NCI-H2196 treated with DMSO at 0.1 percent for 48 hours (cell line): ENCODE data around the gene ANKRD27.
"Not testable (repeated sequence)": the region's sequence is repeated elsewhere in the genome, so short reads cannot be mapped to it uniquely, and the experiment has no call there.

Experiments
- DNase-seq: peaks from one replicate; lab custom pipeline; 2025; ENCODE audit not compliant: unreplicated experiment; lab: John Stamatoyannopoulos, UW

The ANKRD27 gene

DNA sequence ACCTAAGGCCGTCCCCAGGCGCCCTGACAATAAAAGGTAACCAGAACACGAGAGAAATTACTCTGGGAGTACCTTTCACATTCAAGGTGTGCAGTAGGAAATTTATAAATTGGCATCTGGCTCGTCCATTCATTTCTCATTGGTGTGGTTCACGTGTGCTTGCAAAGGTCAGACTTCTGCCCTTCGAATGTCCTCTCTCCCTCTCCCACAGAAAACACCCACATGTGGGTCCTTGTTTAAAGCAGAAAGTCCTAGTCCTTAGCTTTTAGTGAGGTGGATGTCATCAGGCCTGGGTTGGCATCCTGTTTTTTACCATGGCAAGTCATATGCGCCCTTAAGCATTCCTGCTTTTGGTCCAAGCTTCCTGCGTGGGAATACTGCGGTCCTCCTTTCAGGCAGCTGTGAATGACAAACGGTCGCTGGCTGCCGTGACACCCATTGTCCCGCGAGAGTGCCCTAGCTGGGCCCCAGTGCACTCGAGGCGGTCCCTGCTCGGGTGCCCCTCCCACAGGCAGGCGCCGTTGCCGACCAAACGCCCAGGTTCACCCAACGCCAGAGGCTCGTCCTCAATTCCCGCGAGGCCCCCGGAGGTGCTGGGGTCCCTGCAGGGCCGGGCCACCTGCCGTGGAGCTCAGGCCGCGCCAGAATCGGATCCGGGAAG lies 16.4 kb upstream of the ANKRD27 start, which contains the start of gene NUDT19:
TSS of gene NUDT19 (plus strand) at position 531 of the 661 bp plus-strand sequence. CDS start 140 bp downstream, outside the sequence.
- DNase-seq, result peak; percentile 53

DNA sequence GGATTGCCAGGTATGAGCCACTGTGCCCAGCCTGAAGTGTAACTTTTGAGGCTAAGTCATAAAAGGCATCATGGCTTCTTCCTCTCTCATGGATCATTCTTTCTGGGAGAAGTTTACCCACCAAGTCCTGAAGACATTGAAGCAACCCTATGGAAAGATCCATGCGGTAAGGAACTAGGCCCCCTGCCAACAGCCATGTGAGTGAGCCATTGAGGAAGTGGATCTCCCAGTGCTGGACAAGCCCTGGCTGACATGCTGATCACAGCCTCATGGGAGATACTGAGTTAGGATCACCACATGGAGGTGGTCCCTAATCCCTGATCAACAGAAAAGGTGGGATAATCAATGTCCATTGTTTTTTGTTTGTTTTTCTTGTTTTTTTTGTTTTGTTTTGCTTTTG lies 13.3 kb upstream of the ANKRD27 start:
- no peak for DNase-seq

DNA sequence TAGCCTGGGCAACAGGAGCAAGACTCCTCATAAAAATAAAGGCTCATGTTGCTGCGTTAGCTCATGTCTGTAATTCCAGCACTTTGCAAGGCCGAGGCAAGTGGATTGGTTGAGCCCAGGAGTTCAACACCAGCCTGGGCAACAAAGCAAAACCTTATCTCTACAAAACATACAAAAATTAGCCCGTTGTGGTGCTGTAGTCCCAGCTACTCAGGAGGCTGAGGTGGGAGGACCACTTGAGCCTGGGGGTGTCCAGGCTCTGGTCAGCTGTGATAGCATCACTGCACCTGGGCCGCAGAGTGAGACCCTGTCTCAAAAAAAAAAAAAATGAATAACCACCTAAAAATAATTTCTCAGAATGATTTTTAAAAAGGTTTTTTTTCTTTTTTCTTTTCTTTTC lies 12.7 kb upstream of the ANKRD27 start:
- DNase-seq, result no peak

DNA sequence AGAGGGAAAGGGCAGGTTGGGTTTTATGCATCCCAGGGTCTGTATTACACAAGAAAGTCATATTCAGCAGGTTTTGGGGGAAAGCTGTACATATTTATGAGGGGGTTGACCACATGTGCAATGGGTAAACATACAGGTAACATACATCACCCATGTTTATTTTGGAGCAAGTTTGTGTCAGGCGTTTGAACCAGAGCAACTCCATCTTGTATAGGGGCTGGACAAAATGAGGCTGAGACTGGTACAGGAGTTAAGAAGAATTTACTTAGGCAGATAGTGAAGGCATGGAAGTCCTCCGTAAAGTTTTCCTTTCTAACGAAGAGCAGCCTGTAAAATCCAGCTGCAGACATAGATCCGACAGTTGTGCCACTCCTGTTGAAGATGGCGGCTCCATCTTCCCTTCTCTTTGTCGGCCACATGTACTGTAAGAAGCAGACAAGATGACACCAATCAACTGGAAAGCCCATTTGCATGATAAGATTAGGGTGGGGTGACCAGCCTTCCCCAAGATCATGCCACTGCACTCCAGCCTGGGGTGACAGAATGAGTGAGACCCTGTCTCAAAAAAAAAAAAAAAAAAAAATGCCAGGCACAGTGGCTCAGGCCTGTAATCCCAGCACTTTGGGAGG lies 12.0 kb upstream of the ANKRD27 start:
- no peak for DNase-seq

DNA sequence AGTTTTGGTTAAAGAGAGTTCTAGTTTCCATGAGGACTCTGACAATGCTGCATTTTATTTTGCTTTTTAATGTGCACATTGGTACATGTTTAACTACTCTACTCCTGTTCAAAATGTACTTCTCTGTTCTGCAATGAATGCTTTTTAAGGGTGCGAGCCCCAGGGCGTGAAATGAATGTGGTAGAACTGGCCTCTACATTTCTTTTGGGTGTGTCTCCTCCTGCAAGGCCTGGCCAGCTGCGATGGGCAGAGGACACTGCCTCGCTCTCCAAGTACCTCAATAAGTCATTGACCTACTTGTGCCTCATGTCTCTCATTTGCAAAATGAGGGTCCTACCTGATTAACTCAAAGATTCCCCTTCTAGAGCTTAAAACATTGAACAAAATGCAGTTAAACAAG lies 7.3 kb upstream of the ANKRD27 start:
- DNase-seq, result no peak

DNA sequence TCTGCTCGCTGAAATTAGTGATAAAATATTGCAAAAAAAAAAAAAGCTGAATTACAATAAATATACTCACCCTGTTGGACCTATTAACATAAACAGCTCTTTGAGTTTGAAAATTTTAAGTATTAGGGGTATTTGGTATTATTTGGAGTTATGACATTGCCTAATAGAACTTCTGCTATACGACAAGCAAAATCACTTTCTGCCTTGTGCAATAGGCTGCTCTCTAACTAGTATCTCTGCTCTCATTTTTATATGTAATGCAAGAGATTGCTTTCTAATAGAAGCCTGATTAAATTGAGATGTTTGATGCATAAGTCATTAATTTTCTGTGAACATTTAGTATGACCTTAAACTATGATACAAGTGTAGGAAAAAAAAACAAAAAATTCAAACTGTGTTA lies 6.0 kb upstream of the ANKRD27 start:
- DNase-seq, result no peak

DNA sequence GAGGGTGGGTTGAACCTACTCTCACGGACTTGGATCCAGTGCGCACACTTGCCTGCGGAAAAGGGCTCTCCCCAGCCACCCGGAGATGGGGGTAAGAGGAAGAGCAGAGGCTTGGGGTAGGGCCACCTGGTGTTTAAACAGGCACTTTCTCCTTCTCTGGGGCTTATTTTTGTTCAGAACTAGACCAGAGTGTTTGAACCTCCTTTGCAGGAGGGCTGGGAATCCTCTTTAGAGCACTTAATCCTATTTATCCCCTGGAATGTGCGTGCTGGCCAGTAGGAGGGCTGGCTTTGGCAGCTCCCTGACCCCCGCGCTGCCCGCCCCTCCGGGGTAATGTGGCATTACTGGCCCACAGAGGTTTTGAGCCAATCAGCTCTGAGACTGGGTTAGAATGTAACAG lies 2.7 kb upstream of the ANKRD27 start:
- DNase-seq, result no peak

DNA sequence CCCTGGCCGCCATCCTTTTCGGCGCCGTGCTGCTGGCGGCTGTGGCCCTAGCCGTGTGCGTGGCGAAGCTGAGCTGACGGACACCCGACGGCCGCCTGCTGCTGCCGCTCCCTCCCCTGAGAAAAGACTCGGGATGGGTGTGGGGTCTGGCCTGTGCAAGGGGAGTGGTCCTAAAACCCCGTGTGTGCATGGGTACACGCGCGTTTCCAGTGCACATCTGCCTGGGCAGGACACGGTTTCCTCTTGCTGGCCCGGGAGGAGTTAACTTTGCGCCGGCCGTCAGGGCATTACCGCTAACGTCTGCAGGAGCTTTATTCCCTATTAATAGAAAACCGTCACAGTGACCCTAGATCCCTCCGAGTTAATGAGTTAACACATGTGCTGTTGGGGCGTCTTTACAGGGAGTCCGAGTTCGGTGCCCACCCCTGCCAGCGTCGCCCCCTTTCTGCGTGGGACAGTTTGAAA lies 1.9 kb upstream of the ANKRD27 start:
- DNase-seq, result no peak

DNA sequence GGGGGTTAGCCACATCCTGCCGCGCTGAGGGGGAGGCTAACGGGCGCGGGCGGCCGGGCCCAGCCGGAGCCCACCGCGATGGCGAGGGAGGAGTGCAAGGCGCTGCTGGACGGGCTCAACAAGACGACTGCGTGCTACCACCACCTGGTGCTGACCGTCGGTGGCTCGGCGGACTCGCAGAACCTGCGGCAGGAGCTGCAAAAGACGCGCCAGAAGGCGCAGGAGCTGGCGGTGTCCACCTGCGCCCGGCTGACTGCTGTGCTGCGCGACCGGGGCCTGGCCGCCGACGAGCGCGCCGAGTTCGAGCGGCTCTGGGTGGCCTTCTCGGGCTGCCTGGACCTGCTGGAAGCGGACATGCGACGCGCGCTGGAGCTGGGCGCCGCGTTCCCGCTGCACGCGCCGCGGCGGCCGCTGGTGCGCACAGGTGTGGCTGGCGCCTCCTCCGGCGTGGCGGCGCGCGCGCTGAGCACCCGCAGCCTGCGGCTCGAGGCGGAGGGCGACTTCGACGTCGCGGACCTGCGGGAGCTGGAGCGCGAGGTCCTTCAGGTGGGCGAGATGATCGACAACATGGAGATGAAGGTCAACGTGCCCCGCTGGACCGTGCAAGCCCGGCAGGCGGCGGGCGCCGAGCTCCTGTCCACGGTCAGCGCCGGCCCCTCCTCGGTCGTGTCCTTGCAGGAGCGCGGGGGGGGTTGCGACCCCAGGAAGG lies 1.4 kb upstream of the ANKRD27 start:
- no peak for DNase-seq

DNA sequence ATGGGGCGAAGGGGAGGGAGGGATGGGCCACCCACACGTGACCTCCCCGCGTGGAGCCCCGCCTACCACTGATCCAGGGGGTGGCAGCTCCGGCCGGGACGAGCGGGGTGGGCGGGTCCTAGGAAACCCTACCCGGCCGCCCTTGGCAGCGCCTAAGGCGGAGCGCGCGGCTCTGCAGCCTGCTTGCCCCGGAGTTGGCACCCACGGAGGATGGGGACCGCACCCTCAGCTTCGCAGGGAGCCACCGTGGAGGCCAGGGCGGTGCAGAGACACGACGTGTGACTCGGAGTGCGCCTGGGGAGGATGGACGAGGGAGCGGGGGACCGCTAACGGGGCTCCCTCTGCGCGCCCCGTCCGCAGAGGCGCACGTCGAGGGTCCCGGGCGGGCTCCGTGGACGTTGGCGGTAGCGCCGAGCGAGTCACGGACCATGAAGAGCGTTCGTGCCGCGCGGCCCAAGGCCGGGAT lies 773 bp upstream of the ANKRD27 start, which contains the start of gene RGS9BP:
TSS of gene RGS9BP (plus strand) at position 129 of the 466 bp plus-strand sequence. CDS start 416 bp downstream, outside the sequence.
- DNase-seq, result peak; percentile 58

DNA sequence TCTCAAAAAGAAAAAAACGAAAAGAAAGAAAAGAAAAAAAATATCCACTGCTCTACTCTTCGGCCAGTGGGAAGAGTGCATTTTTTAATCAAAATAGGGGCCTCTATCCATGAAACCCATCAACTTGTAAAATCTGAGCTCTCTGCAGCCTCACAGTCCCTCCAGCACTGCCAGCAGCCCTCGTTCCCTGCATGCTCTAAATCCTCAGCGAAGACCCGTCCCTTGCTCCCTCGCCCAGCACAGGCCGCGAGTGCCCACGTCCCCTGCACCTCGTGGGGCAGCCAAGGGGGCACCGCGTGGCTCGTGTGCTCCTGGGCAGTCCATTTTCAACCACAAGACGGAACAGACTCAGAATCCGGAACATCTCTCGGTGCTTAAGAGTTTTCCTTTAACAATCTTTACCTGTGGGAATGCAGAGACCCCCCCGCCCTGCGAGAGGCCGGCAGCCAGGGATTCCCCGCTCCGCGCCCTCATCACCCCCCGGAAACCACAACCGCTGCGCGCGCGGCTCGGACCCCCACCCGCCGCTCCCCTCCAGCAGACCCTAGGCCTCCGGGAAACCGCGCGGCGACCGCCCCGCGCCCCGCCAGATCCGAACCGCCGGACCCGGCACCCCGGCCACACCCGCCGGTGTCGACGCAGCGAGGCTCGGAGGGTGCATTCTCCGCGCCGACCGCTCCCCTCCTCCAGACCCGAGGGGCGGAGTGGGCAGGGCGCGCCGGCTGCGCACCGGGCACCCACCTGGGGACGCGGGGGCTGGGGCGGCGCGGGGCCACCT lies 638 bp downstream of the ANKRD27 start:
- DNase-seq, result no peak

DNA sequence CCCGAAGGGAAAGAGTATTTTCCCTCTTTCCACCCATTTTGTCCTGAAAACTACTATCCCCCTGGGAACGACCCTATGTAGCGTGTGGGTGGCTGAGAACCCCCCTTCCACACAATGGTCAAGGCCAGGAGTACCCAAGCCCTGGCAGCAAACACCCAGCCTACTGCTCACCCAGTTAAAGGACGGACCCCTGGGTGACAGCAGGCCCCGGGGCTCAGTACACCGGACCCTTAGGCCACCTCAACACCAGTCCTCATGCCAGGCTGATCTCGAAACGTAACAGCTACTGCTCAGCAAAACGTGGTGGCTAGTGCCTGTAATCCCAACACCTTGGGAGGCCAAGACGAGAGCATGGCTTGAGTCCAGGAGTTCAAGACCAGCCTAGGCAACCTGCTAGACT lies 1.4 kb downstream of the ANKRD27 start:
- no peak for DNase-seq

DNA sequence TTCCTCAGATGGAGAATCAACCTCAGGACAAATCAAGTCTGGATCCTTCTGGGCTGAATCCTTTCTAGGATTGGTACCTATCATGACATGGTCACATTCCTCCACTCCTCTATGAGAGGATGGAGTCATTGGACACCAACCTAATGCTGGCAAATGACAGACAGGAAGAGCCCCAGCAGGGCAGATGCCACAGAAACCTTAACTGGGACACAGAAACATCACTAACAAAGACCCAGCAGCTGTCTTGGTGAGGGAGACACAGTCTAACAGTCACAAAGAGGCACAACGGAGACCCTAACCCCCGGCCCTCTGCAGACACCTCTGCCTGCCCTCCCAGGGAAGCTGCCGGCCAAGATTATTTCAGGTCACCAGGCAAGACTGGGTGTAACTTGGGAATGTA lies 2.1 kb downstream of the ANKRD27 start:
- DNase-seq, result no peak

DNA sequence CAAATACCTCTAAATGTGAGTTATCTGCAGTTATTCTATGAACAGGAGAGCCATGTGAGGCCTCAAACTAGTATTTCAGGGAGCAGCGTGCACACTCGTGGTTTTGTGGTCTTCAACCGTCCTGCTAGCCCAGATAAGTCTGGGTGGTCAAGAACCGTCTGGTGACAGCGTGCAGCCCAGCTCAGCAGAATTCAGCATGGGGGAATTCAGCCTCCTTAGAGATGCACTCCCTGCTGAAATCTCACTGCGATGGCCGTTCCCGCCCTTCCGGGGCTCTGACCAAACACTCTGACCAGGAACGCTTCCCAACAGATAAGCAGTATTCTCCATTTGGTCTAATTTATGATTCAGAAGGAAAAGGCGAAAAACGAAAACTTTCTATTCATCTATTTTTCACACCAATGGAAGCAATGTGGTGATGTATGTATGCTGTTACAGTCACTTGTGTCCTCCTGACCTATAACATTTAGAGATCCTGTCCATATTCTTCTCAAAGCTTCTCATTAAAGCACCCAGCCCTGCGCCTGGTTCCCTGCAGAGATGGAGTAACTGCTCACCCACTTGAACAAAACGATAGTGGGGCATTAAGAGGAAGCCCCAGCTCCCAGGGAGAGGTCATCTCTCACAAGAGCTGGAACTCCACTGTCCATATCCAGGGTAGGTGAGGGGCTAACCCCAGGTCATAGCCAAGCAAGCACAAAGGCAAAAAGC lies 2.9 kb downstream of the ANKRD27 start:
- no peak for DNase-seq

DNA sequence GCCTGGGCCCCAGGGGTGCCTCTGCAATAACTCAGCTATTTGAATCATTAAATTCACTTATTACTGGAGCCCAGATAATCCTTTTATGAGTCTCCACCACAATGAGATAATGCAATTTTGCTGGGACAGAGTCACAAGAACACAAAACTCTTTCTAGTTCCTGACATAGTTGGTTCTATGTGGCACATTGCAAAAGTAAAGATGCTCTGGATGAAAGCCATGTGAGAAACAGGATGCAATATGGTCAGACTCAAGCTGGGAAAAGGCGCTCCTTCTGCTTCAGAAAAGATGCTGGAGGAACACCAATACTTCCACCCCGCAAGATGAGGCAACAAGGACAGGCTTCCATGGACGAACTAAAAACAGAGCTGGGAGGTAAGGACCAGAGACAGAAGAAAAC lies 5.7 kb downstream of the ANKRD27 start:
- no peak for DNase-seq

DNA sequence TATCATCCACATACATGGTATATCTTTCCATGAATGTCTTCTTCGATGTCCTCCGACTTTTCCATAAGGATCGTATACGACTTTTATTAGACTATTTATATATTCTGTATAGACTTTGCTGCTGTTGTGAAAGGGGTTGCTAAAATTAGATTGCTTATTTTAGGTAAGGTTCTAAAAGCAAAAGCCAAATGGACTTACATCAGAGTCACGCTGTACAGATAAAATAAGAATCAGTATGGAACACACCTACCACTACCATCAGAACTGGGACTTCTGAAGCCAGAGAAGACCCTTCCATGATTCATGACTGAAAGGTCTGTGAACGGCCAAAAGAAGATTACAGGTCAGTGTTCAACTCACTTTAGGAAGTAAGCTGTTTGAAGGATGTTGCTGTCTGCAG lies 8.9 kb downstream of the ANKRD27 start:
- no peak for DNase-seq

DNA sequence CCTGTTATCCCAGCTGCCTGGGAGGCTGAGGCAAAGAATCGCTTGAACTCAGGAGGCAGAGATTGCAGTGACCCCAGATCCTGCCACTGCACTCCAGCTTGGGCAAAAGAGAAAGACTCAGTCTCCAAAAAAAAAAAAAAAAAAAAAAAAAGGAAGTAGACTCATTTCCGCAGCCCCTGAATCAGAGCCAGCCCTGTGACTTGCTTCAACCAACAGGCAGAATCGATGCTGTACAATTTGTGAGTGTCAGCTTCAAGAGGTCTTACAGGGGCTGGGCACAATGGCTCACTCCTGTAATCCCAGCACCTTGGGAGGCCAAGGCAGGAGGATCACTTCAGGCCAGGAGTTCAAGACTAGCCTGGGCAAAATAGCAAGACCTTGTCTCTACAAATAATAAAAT lies 12.8 kb downstream of the ANKRD27 start:
- DNase-seq, result no peak

DNA sequence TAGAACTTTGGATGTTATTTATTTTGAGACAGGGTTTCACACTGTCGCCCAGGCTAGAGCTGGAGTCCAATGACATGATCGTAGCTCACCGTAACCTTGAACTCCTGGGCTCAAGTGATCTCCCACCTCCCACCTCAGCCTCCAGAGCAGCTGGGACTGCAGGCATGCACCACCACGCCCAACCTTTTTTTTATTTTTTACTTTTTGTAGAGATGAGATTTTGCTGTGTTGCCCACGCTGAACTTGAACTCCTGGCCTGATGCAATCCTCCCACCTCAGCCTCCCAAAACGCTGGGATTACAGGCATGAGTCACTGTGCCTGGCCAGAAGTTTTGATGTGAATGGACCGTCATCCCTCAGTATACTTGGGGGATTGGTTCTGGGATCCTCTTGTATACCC lies 13.7 kb downstream of the ANKRD27 start:
- DNase-seq, result no peak

DNA sequence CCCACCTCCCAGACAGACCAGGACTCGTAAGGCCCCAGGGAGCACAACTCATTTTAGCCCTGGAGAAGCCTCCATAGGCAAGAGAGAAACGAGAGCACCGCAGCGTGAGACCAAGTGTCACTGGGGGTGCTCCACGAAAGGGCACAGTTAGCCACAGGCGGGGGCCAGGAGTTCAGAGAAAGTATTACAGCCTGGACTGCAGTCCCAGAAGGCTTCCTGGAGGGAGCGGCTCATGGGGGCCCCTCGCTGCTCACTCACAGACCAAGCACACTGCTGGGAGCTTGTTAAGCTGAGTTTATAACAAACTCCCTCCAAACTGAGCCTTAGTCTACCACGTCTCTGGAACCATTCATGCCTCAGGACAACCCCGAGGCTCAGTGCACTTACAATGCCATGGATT lies 16.5 kb downstream of the ANKRD27 start:
- no peak for DNase-seq

DNA sequence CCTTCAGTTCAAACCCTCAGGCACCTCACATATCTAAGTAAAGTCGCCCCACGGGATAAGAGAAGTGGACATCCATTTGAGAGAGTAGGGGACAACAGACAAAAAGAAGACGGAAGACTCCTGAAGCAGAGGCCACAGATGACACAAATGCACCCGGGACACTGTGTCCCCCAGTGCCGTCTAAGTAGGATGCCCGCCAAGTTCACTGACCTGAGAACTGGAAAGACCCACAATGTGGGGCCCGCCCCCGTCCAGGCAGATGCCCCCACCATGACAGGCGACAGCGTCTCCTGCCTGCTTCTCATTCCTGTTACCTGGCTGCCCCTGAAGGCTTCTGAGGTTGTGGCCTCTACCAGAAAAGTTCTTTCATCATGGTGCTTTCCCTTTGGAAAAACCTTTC lies 16.9 kb downstream of the ANKRD27 start:
- no peak for DNase-seq

DNA sequence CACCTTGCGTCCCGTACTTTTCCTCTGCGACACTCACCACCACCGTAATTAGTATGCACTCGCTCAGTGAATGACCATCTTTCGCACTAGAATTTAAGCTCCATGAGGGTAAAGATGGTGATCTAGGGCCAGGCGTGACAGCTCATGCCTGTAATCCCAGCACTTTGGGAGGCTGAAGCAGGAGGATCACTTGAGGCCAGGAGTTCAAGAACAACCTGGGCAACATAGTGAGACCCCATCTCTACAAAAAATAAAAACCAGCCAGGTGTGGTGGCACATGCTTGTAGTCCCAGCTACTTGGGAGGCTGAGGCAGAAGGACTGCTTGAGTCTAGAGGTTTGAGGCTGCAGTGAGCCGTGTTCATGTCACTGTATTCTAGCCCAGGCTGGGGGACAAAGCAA lies 18.6 kb downstream of the ANKRD27 start:
- DNase-seq, result not testable (repeated sequence)
